22Rv1 (cell line): ENCODE data around the gene NAV3.

ENCODE experiments used
- CTCF ChIP-seq: fragments of 450-650 bp; IDR thresholded peaks from 2 replicates; pipeline ENCODE4 v1.5.1; 2017; ENCODE audit warnings: mild to moderate bottlenecking
- ZFX ChIP-seq: fragments of 450-650 bp; IDR thresholded peaks from 2 replicates; pipeline ENCODE4 v1.6.1; 2017; ENCODE audit warnings: antibody characterized with exemption, borderline replicate concordance

- TF ChIP-seq CTCF (no peak), ZFX (no peak)
Measured at GRCh38 chr12:77795699-77796098, 35.0 kb upstream of the NAV3 start.
